ENCODE measurements around the gene SYS1. TPM values are rescaled to one million over a fixed set of nuclear protein-coding genes. Genes with fewer than 3 reads are reported as not detected.

Gene SYS1
- total RNA-seq, 1 experiment from 2014 or later, result 38.8 TPM

DNA sequence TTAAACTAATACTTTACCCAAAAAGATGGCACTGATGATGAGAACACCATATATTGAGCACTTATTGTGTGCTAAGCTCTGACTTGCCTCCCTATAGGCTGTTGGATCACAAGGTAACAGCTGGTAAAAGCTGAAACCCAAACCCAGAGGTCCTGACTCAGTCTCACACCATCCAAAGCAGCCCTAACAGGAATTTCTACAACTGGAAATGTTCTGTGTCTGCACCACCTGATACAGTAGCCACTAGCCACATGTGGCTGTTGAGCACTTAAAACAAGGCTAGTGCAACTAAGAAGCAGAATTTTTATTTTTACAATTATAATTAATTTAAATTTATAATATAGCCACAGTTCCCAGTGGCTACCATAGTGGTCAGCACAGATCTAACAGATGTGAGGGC lies 39.2 kb upstream of the SYS1 start:
- DNase-seq, result no peak
- Histone ChIP-seq H3K9me2 (ENCODE audit: insufficient read depth) (no peaks in the 10 kb centered on the region), H3K4me1 (replicated peaks; ENCODE audit: insufficient read depth) (peaks cover 22% of the 10 kb centered on the region), H4K20me1 (ENCODE audit: insufficient read depth) (peaks cover 6% of the 10 kb centered on the region; the same call in 1 of the 2 replicates), H3K27ac (no peak overlapping the region), H3K79me2 (ENCODE audit: low read depth) (no peaks in the 10 kb centered on the region), H3K4me2 (no peak overlapping the region), H3K27me3 (ENCODE audit: insufficient read depth, low read depth) (no peaks in the 10 kb centered on the region), H2AFZ (no peak overlapping the region), H3K36me3 (ENCODE audit: low read depth) (peaks cover 12% of the 10 kb centered on the region; the same call in 1 of the 2 replicates), H3K9me3 (ENCODE audit: insufficient read depth, low read depth) (no peaks in the 10 kb centered on the region), H3K4me3 (no peak overlapping the region), H3F3A (ENCODE audit: insufficient read depth, low read depth) (peaks cover 47% of the 10 kb centered on the region)
- intact Hi-C loops (cut with micrococcal nuclease; ENCODE audit: unreplicated experiment), result loop anchor here (1.0 to 5.0 kb wide), 5 partner anchors 25 to 448 kb away; partner anchors contain the start of genes PIGT and SDC4
- BruUV-seq (replicated peaks), result no TSS peak
- TF ChIP-seq, protein P1, sequence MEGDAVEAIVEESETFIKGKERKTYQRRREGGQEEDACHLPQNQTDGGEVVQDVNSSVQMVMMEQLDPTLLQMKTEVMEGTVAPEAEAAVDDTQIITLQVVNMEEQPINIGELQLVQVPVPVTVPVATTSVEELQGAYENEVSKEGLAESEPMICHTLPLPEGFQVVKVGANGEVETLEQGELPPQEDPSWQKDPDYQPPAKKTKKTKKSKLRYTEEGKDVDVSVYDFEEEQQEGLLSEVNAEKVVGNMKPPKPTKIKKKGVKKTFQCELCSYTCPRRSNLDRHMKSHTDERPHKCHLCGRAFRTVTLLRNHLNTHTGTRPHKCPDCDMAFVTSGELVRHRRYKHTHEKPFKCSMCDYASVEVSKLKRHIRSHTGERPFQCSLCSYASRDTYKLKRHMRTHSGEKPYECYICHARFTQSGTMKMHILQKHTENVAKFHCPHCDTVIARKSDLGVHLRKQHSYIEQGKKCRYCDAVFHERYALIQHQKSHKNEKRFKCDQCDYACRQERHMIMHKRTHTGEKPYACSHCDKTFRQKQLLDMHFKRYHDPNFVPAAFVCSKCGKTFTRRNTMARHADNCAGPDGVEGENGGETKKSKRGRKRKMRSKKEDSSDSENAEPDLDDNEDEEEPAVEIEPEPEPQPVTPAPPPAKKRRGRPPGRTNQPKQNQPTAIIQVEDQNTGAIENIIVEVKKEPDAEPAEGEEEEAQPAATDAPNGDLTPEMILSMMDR (conservative IDR thresholded peaks at IDR 0.05), result no peak
- ChIA-PET POLR2A (ENCODE audit: unreplicated experiment) (interaction anchor here (0.5 to 1.3 kb wide), 4 partner anchors 21 to 47 kb away, joined by 4 to 6 read pairs (median 4); partner anchors contain the start of gene SYS1), CTCF (interaction anchor here (0.6 to 2.3 kb wide), 13 partner anchors 21 to 638 kb away, joined by 3 to 35 read pairs (median 5); partner anchors contain the start of gene SYS1)

DNA sequence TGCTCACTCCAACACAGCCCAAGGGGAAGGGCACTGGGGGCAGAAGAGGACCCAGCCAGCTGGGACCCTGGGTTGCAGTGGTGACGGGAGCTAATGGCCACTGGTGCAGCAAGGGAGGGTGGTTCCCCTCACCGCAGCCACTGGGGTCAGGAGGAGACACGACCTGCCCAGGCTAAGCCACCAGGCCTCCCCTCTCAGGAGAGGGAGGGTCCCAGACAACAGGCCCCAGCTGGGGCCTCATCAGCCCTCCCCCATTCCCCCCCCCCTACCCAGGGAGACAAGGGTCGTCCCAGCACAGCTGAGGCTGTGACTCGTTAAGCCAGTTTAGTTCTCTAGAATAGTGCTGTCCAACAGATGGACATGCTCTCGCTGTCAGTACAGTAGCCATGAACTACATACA lies 37.6 kb upstream of the SYS1 start:
- Histone ChIP-seq H3K79me2 (ENCODE audit: low read depth) (no peaks in the 10 kb centered on the region), H3K27me3 (ENCODE audit: insufficient read depth, low read depth) (no peaks in the 10 kb centered on the region), H4K20me1 (ENCODE audit: insufficient read depth) (peaks cover 6% of the 10 kb centered on the region; the same call in 1 of the 2 replicates), H3K9me3 (ENCODE audit: insufficient read depth, low read depth) (no peaks in the 10 kb centered on the region), H3K27ac (no peak overlapping the region), H3F3A (ENCODE audit: insufficient read depth, low read depth) (peaks cover 54% of the 10 kb centered on the region), H3K9me2 (ENCODE audit: insufficient read depth) (no peaks in the 10 kb centered on the region), H3K36me3 (ENCODE audit: low read depth) (peaks cover 23% of the 10 kb centered on the region), H3K4me2 (no peak overlapping the region), H2AFZ (no peak overlapping the region), H3K4me3 (no peak overlapping the region), H3K4me1 (replicated peaks; ENCODE audit: insufficient read depth) (peaks cover 30% of the 10 kb centered on the region)
- DNase-seq, result no peak
- ChIA-PET CTCF (interaction anchor here (1.3 kb wide), 1 partner anchor 38 kb away, joined by 4 read pairs; the partner anchor contains the start of gene SYS1), POLR2A (ENCODE audit: unreplicated experiment) (no interaction called here)
- TF ChIP-seq EZH2 (IDR thresholded peaks at IDR 0.05; ENCODE audit: low read depth), result no peak
- no TSS peak for BruUV-seq (replicated peaks)
- intact Hi-C loops (cut with micrococcal nuclease; ENCODE audit: unreplicated experiment), result no loop called here

DNA sequence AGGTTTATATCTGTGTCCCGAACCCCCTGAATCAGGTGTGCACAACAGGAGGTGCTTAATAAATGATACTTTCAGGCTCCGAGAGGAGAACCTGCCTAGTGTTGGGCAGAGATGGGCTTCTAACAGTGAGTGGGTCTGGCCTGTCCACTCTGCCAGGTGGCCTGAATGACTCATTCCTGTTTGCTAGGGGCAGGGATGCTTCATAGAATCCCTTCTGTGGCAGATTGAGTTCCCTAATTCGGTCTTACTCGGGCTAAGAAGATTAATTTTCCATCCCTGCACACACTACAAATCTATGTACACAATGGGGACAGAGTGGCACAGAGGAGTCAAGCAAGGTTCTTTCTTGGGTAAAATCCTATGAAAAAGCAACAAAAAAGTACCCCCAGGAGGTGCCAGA lies 34.5 kb upstream of the SYS1 start:
- Histone ChIP-seq H3F3A (ENCODE audit: insufficient read depth, low read depth) (peaks cover 41% of the 10 kb centered on the region), H3K36me3 (ENCODE audit: low read depth) (peaks cover 37% of the 10 kb centered on the region), H3K79me2 (ENCODE audit: low read depth) (no peaks in the 10 kb centered on the region), H3K9me3 (ENCODE audit: insufficient read depth, low read depth) (no peaks in the 10 kb centered on the region), H3K9me2 (ENCODE audit: insufficient read depth) (no peaks in the 10 kb centered on the region), H3K4me2 (no peak overlapping the region), H3K27me3 (ENCODE audit: insufficient read depth, low read depth) (no peaks in the 10 kb centered on the region), H4K20me1 (ENCODE audit: insufficient read depth) (peaks cover 6% of the 10 kb centered on the region; the same call in 1 of the 2 replicates), H3K4me3 (no peak overlapping the region), H3K27ac (no peak overlapping the region), H2AFZ (no peak overlapping the region), H3K4me1 (replicated peaks; ENCODE audit: insufficient read depth) (peaks cover 13% of the 10 kb centered on the region)
- intact Hi-C loops (cut with micrococcal nuclease; ENCODE audit: unreplicated experiment), result loop anchor here (2.0 kb wide), 1 partner anchor 16 kb away; no protein-coding TSS in a partner anchor
- no peak for DNase-seq
- CTCF ChIA-PET, result no interaction called here
- POLR2A ChIA-PET (ENCODE audit: unreplicated experiment), result no interaction called here
- no peak for TF ChIP-seq EZH2 (IDR thresholded peaks at IDR 0.05; ENCODE audit: low read depth)
- TF ChIP-seq, protein P1 (conservative IDR thresholded peaks at IDR 0.05), result no peak
- BruUV-seq (replicated peaks), result no TSS peak
